GM23338 (cell line): Measurements from ENCODE around the gene GMPPB. TPM values are rescaled to one million over a fixed set of nuclear protein-coding genes. Genes with fewer than 3 reads are reported as not detected.

Source experiments
- ATAC-seq: fragments of 200-7000 bp; cut with Tn5 transposase; 3 replicates; pipeline ENCODE4 v1.9.1; 2020
- DNase-seq: peaks from one replicate; pipeline ENCODE4 v3.0.0-alpha.2; 2015; ENCODE audit warnings: low spot score
- H2AFZ ChIP-seq: fragments of 200-600 bp; sonication (generic); 2 replicates; pipeline ENCODE4 v1.8.0; 2016; ENCODE audit warnings: antibody characterized with exemption, mild to moderate bottlenecking, moderate library complexity
- H3F3A ChIP-seq: fragments of 200-600 bp; sonication (generic); replicated peaks from 2 replicates; pipeline ENCODE4 v1.8.0; 2017; ENCODE audit warnings: antibody characterized with exemption, mixed run types, low read depth
- H3K27ac ChIP-seq: fragments of 200-600 bp; sonication (generic); 2 replicates; pipeline ENCODE4 v1.6.1; 2016; ENCODE audit warnings: low read depth
- H3K27me3 ChIP-seq: fragments of 200-600 bp; sonication (generic); 2 replicates; pipeline ENCODE4 v1.8.0; 2016; ENCODE audit warnings: mild to moderate bottlenecking, mixed run types, moderate library complexity; ENCODE audit not compliant: insufficient read depth
- H3K36me3 ChIP-seq: fragments of 200-600 bp; sonication (generic); 2 replicates; pipeline ENCODE4 v1.8.0; 2016; ENCODE audit warnings: mild to moderate bottlenecking; ENCODE audit not compliant: insufficient read depth
- H3K4me1 ChIP-seq: fragments of 200-600 bp; sonication (generic); 2 replicates; pipeline ENCODE4 v1.8.0; 2016; ENCODE audit warnings: mild to moderate bottlenecking, moderate library complexity; ENCODE audit not compliant: insufficient read depth
- H3K4me2 ChIP-seq: fragments of 200-600 bp; sonication (generic); 2 replicates; pipeline ENCODE4 v1.7.1; 2017; ENCODE audit warnings: mixed run types
- H3K4me3 ChIP-seq: fragments of 200-600 bp; sonication (generic); 2 replicates; pipeline ENCODE4 v1.6.1; 2016; ENCODE audit warnings: mixed run types
- H3K79me2 ChIP-seq: fragments of 200-600 bp; sonication (generic); replicated peaks from 2 replicates; pipeline ENCODE4 v1.8.0; 2017; ENCODE audit warnings: mild to moderate bottlenecking; ENCODE audit not compliant: insufficient read depth
- H3K9me2 ChIP-seq: fragments of 200-600 bp; sonication (generic); 2 replicates; pipeline ENCODE4 v1.8.0; 2017; ENCODE audit not compliant: insufficient read depth
- H4K20me1 ChIP-seq: fragments of 200-600 bp; sonication (generic); replicated peaks from 2 replicates; pipeline ENCODE4 v1.8.0; 2017; ENCODE audit warnings: mild to moderate bottlenecking; ENCODE audit not compliant: insufficient read depth
- H3K27ac Mint-ChIP-seq: 2 replicates; pipeline ENCODE4 v1.8.0; 2020; ENCODE audit warnings: inconsistent platforms, mild to moderate bottlenecking, moderate library complexity, mixed read lengths
- H3K27me3 Mint-ChIP-seq: 3 replicates; pipeline ENCODE4 v1.8.0; 2022; ENCODE audit warnings: low read depth, mild to moderate bottlenecking, moderate library complexity, mixed read lengths, inconsistent platforms; ENCODE audit not compliant: insufficient read depth, poor library complexity
- H3K36me3 Mint-ChIP-seq: 3 replicates; pipeline ENCODE4 v1.8.0; 2021; ENCODE audit warnings: low read depth, mild to moderate bottlenecking, inconsistent platforms, moderate library complexity, mixed read lengths
- H3K4me1 Mint-ChIP-seq: 3 replicates; pipeline ENCODE4 v1.8.0; 2020; ENCODE audit warnings: mild to moderate bottlenecking, inconsistent platforms, mixed read lengths
- H3K4me3 Mint-ChIP-seq: 3 replicates; pipeline ENCODE4 v1.8.0; 2021; ENCODE audit warnings: moderate library complexity, mild to moderate bottlenecking, inconsistent platforms, mixed read lengths
- H3K9me3 Mint-ChIP-seq: 3 replicates; pipeline ENCODE4 v1.8.0; 2020; ENCODE audit warnings: moderate library complexity, mild to moderate bottlenecking, inconsistent platforms, mixed read lengths
- CREB1 ChIP-seq: fragments of 250-450 bp; sonication (Bioruptor Pico); IDR thresholded peaks from 2 replicates; pipeline ENCODE4 v1.5.0; 2020; ENCODE audit warnings: low read depth, mild to moderate bottlenecking, moderate library complexity
- EZH2 ChIP-seq: fragments of 200-600 bp; sonication (generic); IDR thresholded peaks from one replicate; pipeline ENCODE4 v1.8.0; 2017; ENCODE audit warnings: antibody characterized with exemption, mild to moderate bottlenecking, low read depth; ENCODE audit not compliant: unreplicated experiment
- EZH2phosphoT487 ChIP-seq: fragments of 200-600 bp; sonication (generic); IDR thresholded peaks from one replicate; pipeline ENCODE4 v1.8.1; 2018; ENCODE audit warnings: antibody characterized with exemption; ENCODE audit not compliant: unreplicated experiment
- JUNB ChIP-seq: IDR thresholded peaks from one replicate; pipeline ENCODE4 v1.6.1; 2016; ENCODE audit warnings: antibody characterized with exemption; ENCODE audit not compliant: unreplicated experiment
- POLR2AphosphoS5 ChIP-seq: IDR thresholded peaks from 2 replicates; pipeline ENCODE4 v1.6.1; 2016; ENCODE audit warnings: antibody characterized with exemption, low read depth
- REST ChIP-seq: IDR thresholded peaks from one replicate; pipeline ENCODE4 v1.6.1; 2018; ENCODE audit warnings: antibody characterized with exemption; ENCODE audit not compliant: unreplicated experiment
- STAT1 ChIP-seq: IDR thresholded peaks from one replicate; pipeline ENCODE4 v1.6.1; 2016; ENCODE audit warnings: antibody characterized with exemption; ENCODE audit not compliant: unreplicated experiment
- ZNF114 ChIP-seq: fragments of 250-450 bp; sonication (Bioruptor Pico); IDR thresholded peaks from 2 replicates; pipeline ENCODE4 v1.5.0; 2020; ENCODE audit warnings: mild to moderate bottlenecking, moderate library complexity
- ZNF331 ChIP-seq: fragments of 250-450 bp; sonication (Bioruptor Pico); IDR thresholded peaks from 2 replicates; pipeline ENCODE4 v1.5.0; 2020; ENCODE audit warnings: low read depth, mild to moderate bottlenecking, moderate library complexity
- polyA plus RNA-seq: library from polyadenylated mRNA; unstranded; fragments of >200 nt; fragmentation: Nextera tagmentation; extraction: Ambion mirVana; gene quantifications from 2 replicates; pipeline ENCODE4 v1.2.1, GENCODE V29; 2016
- total RNA-seq: library from RNA; depleted of rRNA; stranded (reverse); fragments of >200 nt; shearing (Covaris generic); gene quantifications from 2 replicates; pipeline ENCODE4 v1.2.3, GENCODE V29; 2014

GMPPB gene
- total and polyA plus RNA-seq, 2 experiments from 2014 or later: 10.2 to 36.1 TPM

- ATAC-seq (no peak), DNase-seq (no peak)
- Histone ChIP-seq H3K27ac (no peak overlapping the region), H3F3A (0 out of 2 replicates have a peak, but pooled peaks cover 3% of the 10 kb centered on the region), H3K4me2 (no peak overlapping the region), H3K4me1 (no peaks in the 10 kb centered on the region), H3K79me2 (no peaks in the 10 kb centered on the region), H3K27me3 (no peaks in the 10 kb centered on the region), H3K4me3 (no peak overlapping the region), H3K9me2 (no peaks in the 10 kb centered on the region), H4K20me1 (0 out of 2 replicates have a peak, but pooled peaks cover 5% of the 10 kb centered on the region), H2AFZ (no peak overlapping the region), H3K36me3 (peaks cover 15% of the 10 kb centered on the region)
- TF ChIP-seq EZH2phosphoT487 (no peak), POLR2AphosphoS5 (no peak), EZH2 (no peak)
- Mint-ChIP-seq H3K4me1 (no peaks in the 10 kb centered on the region), H3K9me3 (no peaks in the 10 kb centered on the region), H3K27me3 (peaks cover 4% of the 10 kb centered on the region), H3K36me3 (peaks cover 61% of the 10 kb centered on the region), H3K27ac (no peak overlapping the region), H3K4me3 (no peak overlapping the region)
Measured at GRCh38 chr3:49734752-49735151, 11.0 kb upstream of the GMPPB start.

- Mint-ChIP-seq H3K27me3 (peaks cover 7% of the 10 kb centered on the region), H3K9me3 (no peaks in the 10 kb centered on the region), H3K27ac (no peak overlapping the region), H3K4me3 (no peak overlapping the region), H3K36me3 (peaks cover 54% of the 10 kb centered on the region), H3K4me1 (no peaks in the 10 kb centered on the region)
- H3K79me2 ChIP-seq: no peaks in the 10 kb centered on the region
- H3K4me3 ChIP-seq: no peak overlapping the region
- DNase-seq: no peak
- no peak overlapping the region for H2AFZ ChIP-seq
- no peaks in the 10 kb centered on the region for H3K4me1 ChIP-seq
- H3K9me2 ChIP-seq: no peaks in the 10 kb centered on the region
- 0 out of 2 replicates have a peak, but pooled peaks cover 5% of the 10 kb centered on the region for H4K20me1 ChIP-seq
- no peak for TF ChIP-seq STAT1
- no peak for TF ChIP-seq JUNB
- no peak for TF ChIP-seq EZH2phosphoT487
- no peak for TF ChIP-seq EZH2
- TF ChIP-seq ZNF331 (CRISPR knock-in tag): no peak
- TF ChIP-seq CREB1 (CRISPR knock-in tag): no peak
- H3K4me2 ChIP-seq: no peak overlapping the region
- H3K27me3 ChIP-seq: no peaks in the 10 kb centered on the region
- H3K36me3 ChIP-seq: peaks cover 15% of the 10 kb centered on the region
- ATAC-seq: no peak
- H3K27ac ChIP-seq: no peak overlapping the region
- H3F3A ChIP-seq: peaks cover 3% of the 10 kb centered on the region; the same call in 1 of the 2 replicates
Measured at GRCh38 chr3:49733551-49733950, 9.8 kb upstream of the GMPPB start.

GRCh38 chr3:49732597-49732996 lies 8.8 kb upstream of the GMPPB start:
- Histone ChIP-seq H3K27ac (no peak overlapping the region), H3K9me2 (no peaks in the 10 kb centered on the region), H2AFZ (no peak overlapping the region), H3K36me3 (peaks cover 15% of the 10 kb centered on the region), H3F3A (peaks cover 5% of the 10 kb centered on the region; the same call in 1 of the 2 replicates), H3K27me3 (no peaks in the 10 kb centered on the region), H3K79me2 (no peaks in the 10 kb centered on the region), H4K20me1 (0 out of 2 replicates have a peak, but pooled peaks cover 5% of the 10 kb centered on the region), H3K4me1 (no peaks in the 10 kb centered on the region), H3K4me2 (no peak overlapping the region), H3K4me3 (no peak overlapping the region)
- Mint-ChIP-seq H3K4me1 (no peaks in the 10 kb centered on the region), H3K27me3 (peaks cover 4% of the 10 kb centered on the region), H3K9me3 (no peaks in the 10 kb centered on the region), H3K27ac (no peak overlapping the region), H3K36me3 (peaks cover 50% of the 10 kb centered on the region), H3K4me3 (no peak overlapping the region)
- ATAC-seq (no peak), DNase-seq (no peak)
- TF ChIP-seq ZNF331 (CRISPR knock-in tag): no peak
- no peak for TF ChIP-seq POLR2AphosphoS5
- no peak for TF ChIP-seq ZNF114 (CRISPR knock-in tag)
- TF ChIP-seq REST: no peak
- TF ChIP-seq STAT1: no peak
